HG03095 (cell line): ENCODE measurements around the gene YKT6.
"Not testable (repeated sequence)": the region's sequence is repeated elsewhere in the genome, so short reads cannot be mapped to it uniquely, and the experiment has no call there.

Experiments
- ATAC-seq: cut with Tn5 transposase; IDR thresholded peaks from one replicate; pipeline ENCODE4 v1.9.1; 2021; ENCODE audit warnings: moderate library complexity; ENCODE audit not compliant: unreplicated experiment

The YKT6 gene

GRCh38 chr7:44191171-44191570, 9.6 kb upstream of the YKT6 start:
- no peak for ATAC-seq

GRCh38 chr7:44193011-44193802, 7.6 kb upstream of the YKT6 start:
- no peak for ATAC-seq

GRCh38 chr7:44194069-44194468, 6.7 kb upstream of the YKT6 start:
- no peak for ATAC-seq

- no peak for ATAC-seq
Measured at GRCh38 chr7:44194562-44195145, 6.1 kb upstream of the YKT6 start.

GRCh38 chr7:44195889-44196288, 4.9 kb upstream of the YKT6 start:
- no peak for ATAC-seq

GRCh38 chr7:44196450-44196872, 4.3 kb upstream of the YKT6 start:
- no peak for ATAC-seq

- no peak for ATAC-seq
Measured at GRCh38 chr7:44197474-44197873, 3.3 kb upstream of the YKT6 start.

- not testable (repeated sequence) for ATAC-seq
Measured at GRCh38 chr7:44200163-44200562, 615 bp upstream of the YKT6 start.

GRCh38 chr7:44201813-44202212, 1.0 kb downstream of the YKT6 start:
- no peak for ATAC-seq

GRCh38 chr7:44206008-44206407, 5.2 kb downstream of the YKT6 start:
- ATAC-seq = no peak

GRCh38 chr7:44208085-44208484, 7.3 kb downstream of the YKT6 start:
- ATAC-seq = no peak

- ATAC-seq = no peak
Measured at GRCh38 chr7:44210107-44210506, 9.3 kb downstream of the YKT6 start.

- ATAC-seq = no peak
Measured at GRCh38 chr7:44211126-44211675, 10.4 kb downstream of the YKT6 start.

- ATAC-seq = no peak
Measured at GRCh38 chr7:44212018-44212417, 11.2 kb downstream of the YKT6 start.

- ATAC-seq = no peak
Measured at GRCh38 chr7:44212581-44213184, 11.9 kb downstream of the YKT6 start.

GRCh38 chr7:44213206-44213876, 12.6 kb downstream of the YKT6 start:
- no peak for ATAC-seq

GRCh38 chr7:44213877-44214388, 13.2 kb downstream of the YKT6 start:
- no peak for ATAC-seq

GRCh38 chr7:44215531-44215930, 14.8 kb downstream of the YKT6 start:
- ATAC-seq = no peak

GRCh38 chr7:44216019-44216418, 15.2 kb downstream of the YKT6 start:
- ATAC-seq = no peak

- ATAC-seq = no peak
Measured at GRCh38 chr7:44216521-44217222, 15.9 kb downstream of the YKT6 start.
